Heart left ventricle (tissue), 13 donors: ENCODE measurements around the gene CRNN.

Experiments used
- CTCF ChIP-seq, 12 donors: fragments of 200-600 bp; sonication (generic) in 4 of 12; IDR thresholded peaks; one replicate each; pipeline versions ENCODE4 v1.5.0 to v1.8.0; 2018 to 2022; ENCODE audit warnings: antibody characterized with exemption in 12 of 12, mild to moderate bottlenecking in 5 of 12
- POLR2A ChIP-seq, 2 donors: fragments of 450-650 bp; IDR thresholded peaks; one replicate each; pipeline ENCODE4 v1.6.1; 2017; ENCODE audit warnings: antibody characterized with exemption in 2 of 2, mild to moderate bottlenecking in 2 of 2, moderate library complexity in 2 of 2
- donor health status: ischemic (EF 13 %, LVEDD 7.1; RV severe dilation, severe dysfunction).
- donor health status: DM: no; HTN: yes; CAD: no.
- donor health status: DM: no; HTN: no; CAD: no.
- donor health status: ischemic (EF 25% LVEDD 6.9; RV normal size, moderate dysfunction).
- donor health status: ischemic (EF 25% LVEDD 5.7; RV mildly dilated, moderate dysfunction).
- donor health status: ischemic (EF 35%, LVEDD 5.7; RV mildly dilated, moderate dysfunction).
- donor health status: nonischemic (EF 11% LVEDD 7.7; RV severe dilation, severe dysfunction).
- donor health status: DM: yes; HTN: yes; CAD: no.
- donor health status: PGD.
- donor health status: ischemic (EF 29% LVEDD 5.4; RV normal size, mild dysfunction).
- donor health status: nonischemic (EF 23%, LVEDD 6.1; RV moderate dilation, normal function).

GRCh38 chr1:152457071-152457470 lies 43.0 kb upstream of the CRNN start:
- TF ChIP-seq CTCF (IDR thresholded peaks at IDR 0.05), result no peak
- no peak for TF ChIP-seq POLR2A (IDR thresholded peaks at IDR 0.05)
